Pancreas (tissue), 10 donors: ENCODE measurements around the gene BPGM. TPM values are rescaled to one million over a fixed set of nuclear protein-coding genes. Genes with fewer than 3 reads are reported as not detected.
A peak's percentile ranks its signal among the peaks of the same experiment; 100 is the strongest.

Source experiments
- ATAC-seq, 4 donors: fragments of 200-7000 bp; cut with Tn5 transposase; one replicate each; pipeline versions ENCODE4 v1.8.0 to v1.9.1; 2020; ENCODE audit warnings: mild to moderate bottlenecking in 4 of 4, moderate library complexity in 4 of 4
- DNase-seq, 6 donors: peaks; one replicate each; pipeline ENCODE4 v3.0.0-alpha.2; 2020
- FAIRE-seq: peaks from 2 replicates; lab custom pipeline; 2012; peaks lifted over from hg19 to GRCh38; lab: Jason Lieb, UNC
- H3K27ac ChIP-seq, 4 donors: fragments of 200-600 bp; sonication (generic); 1 replicate in 3 of 4; 2 replicates in 1 of 4; pipeline versions ENCODE4 v1.5.0 to v1.8.0; 2020
- H3K27me3 ChIP-seq, 4 donors: fragments of 200-600 bp; one replicate each; pipeline ENCODE4 v1.8.0; 2021
- H3K36me3 ChIP-seq, 3 donors: fragments of 200-600 bp; sonication (generic) in 1 of 3; one replicate each; pipeline versions ENCODE4 v1.5.0 to v1.8.0; 2020 to 2021
- H3K4me1 ChIP-seq, 3 donors: fragments of 200-600 bp; one replicate each; pipeline ENCODE4 v1.8.0; 2021
- H3K4me3 ChIP-seq, 4 donors: fragments of 200-600 bp; sonication (generic) in 2 of 4; one replicate each; pipeline versions ENCODE4 v1.5.0 to v1.8.0; 2020 to 2021
- H3K9me3 ChIP-seq, 4 donors: fragments of 200-600 bp; one replicate each; pipeline ENCODE4 v1.8.0; 2021
- CTCF ChIP-seq, 4 donors: fragments of 200-600 bp; sonication (generic) in 3 of 4; IDR thresholded peaks; one replicate each; pipeline versions ENCODE4 v1.5.0 to v1.8.0; 2021; ENCODE audit warnings: antibody characterized with exemption in 4 of 4
- WGBS, 2 donors: extraction: QIAGEN DNeasy Blood & Tissue Kit; methylation state at CpG; one replicate each; pipeline ENCODE4 v1.1.7; 2013; 5-methylcytosine and 5-hydroxymethylcytosine counted together
- intact Hi-C, 3 donors: fragments of 100-400 bp; cut with DNase I; formaldehyde crosslinking; loops; one replicate each; pipeline versions ENCODE4 v1.11.1 to v1.14.2; 2022
- polyA plus RNA-seq, 2 donors: library from polyadenylated mRNA; stranded (reverse); fragments of 200-250 nt; gene quantifications; one replicate each; pipeline ENCODE4 v1.2.3, GENCODE V29; 2013
- total RNA-seq, 6 donors: library from RNA; stranded (reverse); fragmentation: NEBNext Ultra II Directional in 4 of 6; extraction: Animal tissue kit (Norgen Biotek cat#: 25700) in 4 of 6; gene quantifications; one replicate each; pipeline versions ENCODE4 v1.2.1 to v1.2.4, GENCODE V29; 2021 to 2023
- donor health status: healthy with polysubstance abuse.
- donor health status: DM: no; HTN: no; CAD: no; lungs with moderate emphysema.
- donor health status: DM: no; HTN: no; CAD: no.
- donor health status: control.
- donor health status: control.
- donor health status: Bipolar disorder and iron deficiency.
- donor health status: DM: yes; HTN: yes; CAD: no.
- donor health status: DM: no; HTN: no; CAD: no.
- donor health status: DM: no; HTN: no; CAD: no.
- donor health status: DM: yes; HTN: yes; CAD: no.

Gene BPGM
- 1 to 10 TPM; 2.8 to 10.0 (median 4.7) TPM for total RNA-seq
- 1 to 10 TPM; 9.1 to 10.0 TPM for polyA plus RNA-seq

DNA sequence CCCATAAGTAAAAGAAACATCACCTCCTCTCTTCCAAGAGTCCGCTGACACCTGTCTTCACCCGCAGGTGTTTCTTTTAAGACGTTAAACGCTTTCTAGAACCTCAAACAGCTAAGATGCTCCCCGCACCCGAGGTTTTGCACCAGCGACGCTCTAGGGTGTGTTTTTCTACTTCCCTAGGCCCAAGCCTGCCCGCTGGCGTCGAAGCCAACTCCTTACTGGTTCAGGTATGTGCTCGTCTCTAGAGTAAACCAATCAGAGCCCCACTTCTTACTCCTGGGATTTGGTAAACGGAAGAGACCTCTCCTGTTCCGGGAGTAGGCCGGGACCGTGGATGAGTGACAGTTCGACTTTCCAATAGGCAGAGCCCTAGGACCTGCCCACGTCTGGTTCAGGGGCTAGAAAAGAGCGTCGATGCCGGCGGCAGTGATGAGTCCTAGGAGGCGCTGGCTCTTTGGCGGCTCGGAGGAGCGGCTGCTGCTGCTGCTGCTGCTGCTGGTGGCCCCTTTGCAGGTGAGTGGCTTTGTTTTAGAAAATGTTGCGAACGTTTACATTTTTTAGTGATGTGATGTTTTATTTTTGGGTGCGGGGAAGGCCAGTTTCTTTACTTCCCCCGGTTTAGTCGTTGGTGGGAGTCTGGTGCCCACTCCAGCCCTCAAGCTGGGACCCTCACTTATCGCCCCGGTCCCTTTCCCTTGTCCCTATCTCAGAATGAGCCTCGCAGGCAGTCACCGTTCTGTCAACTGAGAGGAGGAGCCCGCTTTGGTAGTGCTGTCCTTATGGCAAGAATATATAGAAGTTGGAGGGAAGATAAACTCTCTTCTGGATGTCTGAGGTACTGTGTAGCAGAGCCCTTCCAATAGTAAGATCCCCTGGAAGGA lies at the start of gene BPGM:
BPGM (plus strand) TSS at position 429 of the 881 bp plus-strand sequence. CDS start 14,655 bp downstream, outside the sequence.
- Histone ChIP-seq H3K27me3 (no peaks in the 10 kb centered on the region), H3K9me3 (no peaks in the 10 kb centered on the region), H3K4me3 (peak within 1 kb of the TSS; percentile 55 to 77 (median 70)), H3K36me3 (no peaks in the 10 kb centered on the region), H3K27ac (peak within 1 kb of the TSS in 3 of 4 donors; percentile 51 to 78 (median 76)), H3K4me1 (peaks cover 0 to 16% (median 0%) of the 10 kb centered on the region in 3 donors)
- peak; percentile 93 to 100 (median 98) for DNase-seq
- 0% methylated on average over 36 of the region's 36 CpGs for WGBS, 2 donors
- peak; percentile 98 for FAIRE-seq
- no peak for TF ChIP-seq CTCF (IDR thresholded peaks at IDR 0.05)
- intact Hi-C loops = no loop called here
- ATAC-seq = peak; percentile 97 to 99 (median 99)

DNA sequence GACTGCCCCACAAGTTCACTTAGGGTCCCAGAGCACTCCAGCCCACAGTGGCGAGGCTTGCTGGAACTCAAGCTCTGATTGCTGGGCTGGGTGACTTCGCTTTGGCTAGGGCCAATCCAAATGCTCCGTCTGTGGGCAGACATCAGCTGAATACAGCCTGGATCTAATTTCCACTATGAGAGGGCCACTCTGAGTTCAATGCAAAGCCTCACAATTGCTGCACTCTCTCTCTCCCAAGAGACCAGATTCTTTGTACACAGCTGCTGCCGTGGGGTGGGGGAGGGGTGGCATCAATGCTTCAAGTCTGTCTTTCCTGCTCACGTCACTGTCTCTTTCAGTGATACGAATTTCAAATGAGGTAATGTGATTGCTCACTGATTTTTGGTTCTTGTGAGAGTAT lies 47.3 kb upstream of the BPGM start:
- Histone ChIP-seq H3K36me3 (no peaks in the 10 kb centered on the region), H3K4me1 (peaks cover 0 to under 1% (median 0%) of the 10 kb centered on the region in 3 donors), H3K27ac (no peak overlapping the region), H3K27me3 (peaks cover 0 to 12% (median 0%) of the 10 kb centered on the region in 4 donors), H3K4me3 (no peak overlapping the region), H3K9me3 (no peaks in the 10 kb centered on the region)
- FAIRE-seq = no peak
- 67 to 71% methylated on average over 6 of the region's 6 CpGs for WGBS, 2 donors
- ATAC-seq = no peak
- intact Hi-C loops = no loop called here
- no peak for TF ChIP-seq CTCF (IDR thresholded peaks at IDR 0.05)
- DNase-seq = no peak

DNA sequence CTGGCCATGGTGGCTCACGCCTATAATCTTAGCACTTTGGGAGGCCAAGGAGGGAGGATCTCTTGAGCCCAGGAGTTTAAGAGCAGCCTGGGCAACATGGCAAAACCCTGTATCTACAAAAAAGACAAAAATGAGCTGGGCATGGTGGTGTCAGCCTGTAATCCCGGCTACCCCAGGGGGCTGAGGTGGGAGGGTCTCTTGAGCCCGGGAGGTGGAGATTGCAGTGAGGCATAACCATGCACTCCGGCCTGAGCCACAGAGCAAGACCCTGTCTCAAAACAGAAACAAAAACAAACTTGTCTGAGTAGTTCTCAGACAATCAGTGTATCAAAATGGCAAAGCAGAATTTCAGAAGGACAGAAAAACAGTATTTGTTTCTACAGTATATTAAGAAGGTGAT lies 45.2 kb upstream of the BPGM start:
- FAIRE-seq (no peak), ATAC-seq (no peak), DNase-seq (no peak)
- peaks cover 0 to 12% (median 0%) of the 10 kb centered on the region in 4 donors for H3K27me3 ChIP-seq
- H3K4me3 ChIP-seq = no peak overlapping the region
- H3K9me3 ChIP-seq = no peaks in the 10 kb centered on the region
- intact Hi-C loops = no loop called here
- TF ChIP-seq CTCF (IDR thresholded peaks at IDR 0.05) = no peak
- WGBS, 2 donors = 78 to 81% methylated on average over 4 of the region's 4 CpGs
- no peak overlapping the region for H3K27ac ChIP-seq
- no peaks in the 10 kb centered on the region for H3K36me3 ChIP-seq
- peaks cover 0 to 2% (median 0%) of the 10 kb centered on the region in 3 donors for H3K4me1 ChIP-seq

GRCh38 chr7:134602881-134603451 lies 43.7 kb upstream of the BPGM start:
- H3K4me3 ChIP-seq = no peak overlapping the region
- ATAC-seq (peak in 3 of 4 donors; percentile 27 to 44 (median 30)), DNase-seq (no peak), FAIRE-seq (no peak)
- no peaks in the 10 kb centered on the region for H3K9me3 ChIP-seq
- TF ChIP-seq CTCF (IDR thresholded peaks at IDR 0.05) = no peak
- H3K36me3 ChIP-seq = no peaks in the 10 kb centered on the region
- H3K27ac ChIP-seq = no peak overlapping the region
- intact Hi-C loops = no loop called here
- WGBS, 2 donors = 39 to 40% methylated on average over 11 of the region's 11 CpGs
- peaks cover 0 to 2% (median 0%) of the 10 kb centered on the region in 3 donors for H3K4me1 ChIP-seq
- peaks cover 0 to 12% (median 0%) of the 10 kb centered on the region in 4 donors for H3K27me3 ChIP-seq
